ENCODE results near the gene INCA1.

INCA1 gene

GRCh38 chr17:4968486-4969046 is 28.8 kb downstream of the INCA1 start:
- DNase-seq (ENCODE audit: low spot score in 2 of 2) = peak in 1 of 2 donors; percentile 75
- no peak overlapping the region for H3K4me3 Mint-ChIP-seq
- ATAC-seq = no peak
- peaks cover under 1% of the 10 kb centered on the region for H3K36me3 Mint-ChIP-seq
- H3K4me1 Mint-ChIP-seq = peaks cover 16% of the 10 kb centered on the region
- H3K27ac Mint-ChIP-seq = no peak overlapping the region
- H3K9me3 Mint-ChIP-seq = no peaks in the 10 kb centered on the region

- peak; percentile 94 to 99 for DNase-seq (ENCODE audit: low spot score in 2 of 2)
- Mint-ChIP-seq H3K4me1 (peaks cover 16% of the 10 kb centered on the region), H3K9me3 (no peaks in the 10 kb centered on the region), H3K27ac (no peak within 1 kb of the TSS), H3K36me3 (peaks cover 8% of the 10 kb centered on the region), H3K4me3 (no peak within 1 kb of the TSS)
- ATAC-seq = peak; percentile 76
These were observed 29.5 kb downstream of the INCA1 start, which contains the start of gene SPAG7 for GRCh38 chr17:4967539-4968485. SPAG7 (minus strand) TSS chr17:4967817; CDS start chr17:4967804, 13 bp downstream.

GRCh38 chr17:4966844-4967538 is 30.3 kb downstream of the INCA1 start:
- ATAC-seq (peak; percentile 81), DNase-seq (ENCODE audit: low spot score in 2 of 2) (no peak)
- no peak overlapping the region for H3K4me3 Mint-ChIP-seq
- H3K9me3 Mint-ChIP-seq = no peaks in the 10 kb centered on the region
- H3K36me3 Mint-ChIP-seq = peaks cover 8% of the 10 kb centered on the region
- H3K27ac Mint-ChIP-seq = no peak overlapping the region
- peaks cover 16% of the 10 kb centered on the region for H3K4me1 Mint-ChIP-seq

DNA sequence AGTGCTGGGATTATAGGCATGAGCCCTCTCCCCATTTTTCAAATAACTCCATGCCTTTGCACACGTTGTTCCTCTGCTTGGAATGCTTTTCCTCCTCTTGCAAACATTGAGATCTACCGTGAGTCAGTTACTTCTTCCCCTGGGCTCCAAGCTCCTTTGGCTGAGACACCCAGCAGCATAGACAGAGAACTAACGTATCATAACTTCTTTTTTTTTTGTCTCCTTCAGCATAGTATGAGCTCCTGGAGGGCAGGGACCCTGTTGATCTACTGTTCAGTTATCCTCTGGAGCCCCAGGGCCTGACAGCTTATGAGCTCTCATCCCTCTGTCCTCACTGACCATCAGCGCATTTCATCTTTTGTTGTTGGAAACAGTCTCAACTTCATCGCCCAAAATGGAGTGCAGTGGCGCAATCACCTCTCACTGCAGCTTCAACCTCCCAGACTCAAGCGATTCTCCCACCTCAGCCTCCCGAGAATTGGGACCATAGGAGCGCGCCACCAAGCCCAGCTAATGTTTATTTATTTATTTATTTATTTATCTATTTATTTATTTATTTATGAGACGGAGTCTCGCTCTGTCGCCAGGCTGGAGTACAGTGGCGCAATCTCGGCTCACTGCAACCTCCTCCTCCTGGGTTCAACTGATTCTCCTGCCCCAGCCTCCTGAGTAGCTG is 31.9 kb downstream of the INCA1 start:
- peaks cover 22% of the 10 kb centered on the region for H3K36me3 Mint-ChIP-seq
- DNase-seq (ENCODE audit: low spot score in 2 of 2) (no peak), ATAC-seq (no peak)
- H3K4me3 Mint-ChIP-seq = no peak overlapping the region
- H3K9me3 Mint-ChIP-seq = no peaks in the 10 kb centered on the region
- peaks cover 19% of the 10 kb centered on the region for H3K4me1 Mint-ChIP-seq
- H3K27ac Mint-ChIP-seq = no peak overlapping the region

DNA sequence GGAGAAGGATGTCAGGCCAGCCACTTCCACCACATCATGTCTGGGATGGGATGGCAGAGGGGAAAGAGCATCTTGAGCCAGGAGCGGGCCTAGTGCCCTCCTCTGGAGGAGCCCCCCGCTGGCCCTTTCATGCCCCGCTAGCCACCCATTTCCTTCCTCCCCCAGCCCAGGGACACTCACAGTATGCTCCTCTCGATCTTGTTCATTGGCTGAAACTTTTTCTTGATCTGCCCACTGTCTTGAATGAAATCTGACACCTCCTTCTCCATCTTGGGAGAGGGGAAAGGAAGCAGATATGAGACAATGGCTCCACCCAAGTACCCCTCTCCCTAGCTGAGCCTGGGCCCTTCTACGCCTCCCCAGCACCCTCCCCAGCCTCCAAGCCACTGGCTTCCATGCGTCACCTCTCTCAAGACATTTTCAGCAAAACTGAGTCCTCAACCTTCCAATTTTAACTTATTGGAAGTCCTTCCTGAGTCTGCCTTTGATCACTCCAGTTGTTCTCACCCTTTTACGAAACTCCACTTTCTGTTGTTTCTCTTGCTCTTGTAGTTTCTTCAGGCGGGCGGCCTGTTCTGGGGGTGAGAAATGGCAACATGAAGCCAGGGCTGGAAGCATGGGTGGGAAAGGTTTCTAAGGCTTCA is 36.9 kb downstream of the INCA1 start:
- Mint-ChIP-seq H3K4me1 (peaks cover 11% of the 10 kb centered on the region), H3K9me3 (no peaks in the 10 kb centered on the region), H3K4me3 (no peak overlapping the region), H3K36me3 (peaks cover 43% of the 10 kb centered on the region), H3K27ac (peak overlapping the region; percentile 16)
- DNase-seq (ENCODE audit: low spot score in 2 of 2) (no peak), ATAC-seq (no peak)

DNA sequence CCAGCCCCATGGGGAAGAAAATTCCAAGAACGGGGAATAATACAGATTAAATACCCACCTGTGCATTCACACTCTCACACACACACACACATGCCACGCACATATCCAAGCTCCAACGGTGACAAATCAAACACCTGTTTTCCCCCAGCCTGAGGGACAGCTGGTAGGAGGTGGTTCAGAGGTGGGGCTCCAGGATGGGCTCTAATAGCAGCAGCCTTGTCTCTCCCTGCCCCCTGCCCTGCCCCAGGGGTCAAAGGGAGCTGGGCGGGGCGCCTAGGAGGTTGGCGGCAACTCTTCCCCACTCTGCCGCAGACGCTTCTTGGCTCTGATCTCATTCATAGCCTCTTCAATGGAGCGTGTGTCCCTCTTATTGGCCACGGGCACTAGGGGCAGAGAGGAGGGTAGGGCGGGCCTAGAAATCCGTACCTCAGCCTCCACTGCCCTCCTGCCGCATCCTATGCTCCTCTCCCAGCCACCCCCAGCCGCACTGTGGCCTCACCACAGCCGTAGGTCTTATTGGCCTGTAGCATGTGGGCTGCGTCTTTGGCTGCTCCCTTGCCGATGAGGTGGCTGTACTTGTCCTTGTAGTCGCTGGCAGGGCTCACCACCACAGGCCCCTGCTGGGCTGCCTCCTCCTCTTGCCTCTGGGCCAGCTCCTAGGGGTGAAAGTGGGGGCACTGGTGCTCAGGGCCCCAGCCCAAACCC is 37.9 kb downstream of the INCA1 start:
- peak; percentile 11 for ATAC-seq
- Mint-ChIP-seq H3K9me3 (no peaks in the 10 kb centered on the region), H3K27ac (peak overlapping the region; percentile 83), H3K36me3 (peaks cover 43% of the 10 kb centered on the region), H3K4me3 (no peak overlapping the region), H3K4me1 (peaks cover 6% of the 10 kb centered on the region)
- no peak for DNase-seq (ENCODE audit: low spot score in 2 of 2)

DNA sequence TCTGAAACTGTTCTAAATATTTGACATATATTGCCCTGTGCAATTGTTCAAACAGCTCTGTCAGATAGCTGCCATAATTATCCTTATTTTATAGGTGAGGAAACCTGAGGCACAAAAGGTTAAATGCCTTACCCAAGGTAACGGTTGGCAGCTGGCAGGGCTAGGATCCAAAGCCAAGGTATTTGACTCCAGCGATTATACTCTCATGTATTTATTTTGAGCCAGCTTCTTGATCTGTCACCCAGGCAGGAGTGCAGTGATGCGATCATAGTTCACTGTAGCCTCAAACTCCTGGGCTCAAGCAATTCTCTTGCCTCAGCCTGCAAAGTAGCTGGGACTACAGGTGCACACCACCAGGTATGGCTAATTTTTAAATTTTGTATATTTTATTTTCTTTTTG is 39.2 kb downstream of the INCA1 start:
- no peak for DNase-seq (ENCODE audit: low spot score in 2 of 2)

DNA sequence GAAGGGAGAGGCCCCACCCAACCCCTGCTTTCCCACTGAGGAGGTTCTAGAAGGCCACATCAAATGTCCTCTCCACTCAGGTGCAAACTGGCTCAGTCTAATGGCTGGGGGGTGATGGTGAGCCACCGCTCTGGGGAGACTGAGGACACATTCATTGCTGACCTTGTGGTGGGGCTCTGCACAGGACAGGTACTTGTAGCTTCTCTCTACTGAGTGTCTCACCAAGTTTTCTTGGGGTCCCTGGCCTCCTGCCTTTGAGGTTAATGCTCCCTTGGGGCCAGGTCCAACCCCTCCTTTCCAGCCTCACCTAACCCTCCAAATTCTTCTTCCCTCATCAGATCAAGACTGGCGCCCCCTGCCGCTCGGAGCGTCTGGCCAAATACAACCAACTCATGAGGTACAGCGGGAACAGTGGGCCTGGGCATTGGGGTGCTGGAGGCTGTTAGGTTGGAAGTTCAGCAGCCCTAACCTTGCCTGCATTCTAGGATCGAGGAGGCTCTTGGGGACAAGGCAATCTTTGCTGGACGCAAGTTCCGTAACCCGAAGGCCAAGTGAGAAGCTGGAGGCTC is 40.7 kb downstream of the INCA1 start:
- Mint-ChIP-seq H3K27ac (peak overlapping the region; percentile 45), H3K4me1 (peaks cover 10% of the 10 kb centered on the region), H3K4me3 (no peak overlapping the region), H3K9me3 (no peaks in the 10 kb centered on the region), H3K36me3 (peaks cover 32% of the 10 kb centered on the region)
- DNase-seq (ENCODE audit: low spot score in 2 of 2) = no peak
- ATAC-seq = peak; percentile 31

More for the DNA sequence above, 39.2 kb downstream of the INCA1 start:
- no peak overlapping the region for H3K4me3 Mint-ChIP-seq
- ATAC-seq = no peak
- H3K4me1 Mint-ChIP-seq = peaks cover 6% of the 10 kb centered on the region
- H3K36me3 Mint-ChIP-seq = peaks cover 37% of the 10 kb centered on the region
- H3K27ac Mint-ChIP-seq = no peak overlapping the region
- no peaks in the 10 kb centered on the region for H3K9me3 Mint-ChIP-seq

DNA sequence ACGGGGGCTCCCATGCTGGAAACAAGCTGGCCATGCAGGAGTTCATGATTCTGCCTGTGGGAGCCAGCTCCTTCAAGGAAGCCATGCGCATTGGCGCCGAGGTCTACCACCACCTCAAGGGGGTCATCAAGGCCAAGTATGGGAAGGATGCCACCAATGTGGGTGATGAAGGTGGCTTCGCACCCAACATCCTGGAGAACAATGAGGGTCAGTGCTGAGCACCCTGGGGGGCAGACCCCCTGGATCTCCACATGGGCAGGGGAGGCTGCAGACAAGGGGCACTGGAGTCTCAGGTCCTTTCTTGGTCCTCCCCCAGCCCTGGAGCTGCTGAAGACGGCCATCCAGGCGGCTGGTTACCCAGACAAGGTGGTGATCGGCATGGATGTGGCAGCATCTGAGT is 42.2 kb downstream of the INCA1 start:
- no peak overlapping the region for H3K4me3 Mint-ChIP-seq
- no peak overlapping the region for H3K27ac Mint-ChIP-seq
- ATAC-seq (no peak), DNase-seq (ENCODE audit: low spot score in 2 of 2) (no peak)
- peaks cover 25% of the 10 kb centered on the region for H3K36me3 Mint-ChIP-seq
- peaks cover 19% of the 10 kb centered on the region for H3K4me1 Mint-ChIP-seq
- H3K9me3 Mint-ChIP-seq = no peaks in the 10 kb centered on the region

GRCh38 chr17:4953451-4953961 is 43.8 kb downstream of the INCA1 start:
- Mint-ChIP-seq H3K4me1 (peaks cover 22% of the 10 kb centered on the region), H3K27ac (no peak overlapping the region), H3K9me3 (no peaks in the 10 kb centered on the region), H3K4me3 (no peak overlapping the region), H3K36me3 (peaks cover 20% of the 10 kb centered on the region)
- no peak for ATAC-seq
- DNase-seq (ENCODE audit: low spot score in 2 of 2) = no peak

DNA sequence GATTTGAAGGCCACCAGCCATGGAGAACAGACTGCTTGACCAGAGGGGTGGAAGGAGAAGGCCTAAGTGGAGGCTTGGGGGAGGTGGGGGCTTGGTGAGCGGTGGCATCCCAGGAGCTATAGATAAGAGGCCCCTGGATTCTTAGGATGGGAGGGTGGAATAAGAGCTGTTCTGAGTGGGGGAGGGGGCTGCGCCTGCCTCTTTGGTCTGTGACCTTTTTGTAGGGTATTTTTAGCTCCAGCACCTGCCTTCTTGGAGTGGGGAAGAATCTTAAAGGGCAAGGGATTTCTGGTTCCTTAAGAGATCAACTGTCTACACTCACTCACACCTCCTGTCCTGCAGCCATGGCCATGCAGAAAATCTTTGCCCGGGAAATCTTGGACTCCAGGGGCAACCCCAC is 45.8 kb downstream of the INCA1 start:
- DNase-seq (ENCODE audit: low spot score in 2 of 2) (no peak), ATAC-seq (no peak)
- H3K4me1 Mint-ChIP-seq = peaks cover 31% of the 10 kb centered on the region
- H3K9me3 Mint-ChIP-seq = no peaks in the 10 kb centered on the region
- H3K36me3 Mint-ChIP-seq = peaks cover 34% of the 10 kb centered on the region
- H3K4me3 Mint-ChIP-seq = peak overlapping the region; percentile 93
- peak overlapping the region; percentile 99 for H3K27ac Mint-ChIP-seq

GRCh38 chr17:4950746-4951204 is 46.5 kb downstream of the INCA1 start, which contains the start of gene ENO3:
ENO3 (plus strand) TSS chr17:4951119; CDS start chr17:4951830, 711 bp downstream.
- DNase-seq (ENCODE audit: low spot score in 2 of 2) (no peak), ATAC-seq (no peak)
- H3K9me3 Mint-ChIP-seq = no peaks in the 10 kb centered on the region
- peak within 1 kb of the TSS; percentile 93 for H3K4me3 Mint-ChIP-seq
- peak within 1 kb of the TSS; percentile 99 for H3K27ac Mint-ChIP-seq
- peaks cover 41% of the 10 kb centered on the region for H3K36me3 Mint-ChIP-seq
- H3K4me1 Mint-ChIP-seq = peaks cover 37% of the 10 kb centered on the region

DNA sequence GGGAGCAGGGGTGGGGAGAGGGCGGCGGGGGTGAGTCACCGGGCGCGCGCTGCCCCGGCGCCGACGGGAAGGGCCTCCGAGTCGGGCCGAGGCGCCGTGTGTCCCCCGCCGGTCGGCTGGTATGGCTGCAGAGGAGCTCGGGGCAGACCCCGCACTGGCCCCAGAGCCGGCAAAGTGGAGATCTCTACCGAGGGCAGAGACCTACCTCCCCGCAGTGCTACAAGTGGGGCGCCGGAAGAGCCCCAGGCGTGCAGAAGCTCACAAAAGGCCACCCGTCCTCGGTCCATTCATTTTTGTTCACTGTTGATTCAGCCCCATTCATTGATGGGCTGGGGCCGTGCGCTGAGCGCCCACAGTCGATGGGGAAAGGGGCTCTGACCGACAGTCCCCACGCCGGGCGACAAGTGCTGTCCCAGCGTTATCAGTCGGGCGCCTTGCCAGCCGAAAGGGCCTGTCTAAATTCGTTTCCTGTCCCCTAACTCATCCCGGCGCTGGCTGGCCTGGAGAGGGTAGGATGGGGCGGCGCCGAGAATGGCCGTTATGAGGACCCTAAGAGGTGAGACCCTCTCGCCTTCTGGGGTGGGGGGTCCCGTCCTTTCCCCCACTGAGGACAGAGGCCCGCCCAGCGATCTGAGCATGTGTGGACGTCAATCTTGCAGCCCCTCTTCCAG is 47.1 kb downstream of the INCA1 start:
- Mint-ChIP-seq H3K9me3 (no peaks in the 10 kb centered on the region), H3K4me1 (peaks cover 42% of the 10 kb centered on the region), H3K4me3 (peak overlapping the region; percentile 93), H3K36me3 (peaks cover 46% of the 10 kb centered on the region), H3K27ac (peak overlapping the region; percentile 99)
- DNase-seq (ENCODE audit: low spot score in 2 of 2) = no peak
- peak; percentile 23 for ATAC-seq

Measured in stimulated activated effector memory CD8-positive, alpha-beta T cell treated with anti-CD3 and anti-CD28 coated beads, Interleukin-12 subunit alpha, Interleukin-12 subunit beta, amount 100 ng/mL, for 72 hours (primary cell).